Coronary artery (tissue), 2 donors: ENCODE results near the gene FERD3L.

Source experiments
- DNase-seq: peaks from one replicate; pipeline ENCODE4 v3.0.0-alpha.2; 2017; ENCODE audit warnings: low spot score
- H3K27ac ChIP-seq, 2 donors: fragments of 200-600 bp; sonication (generic); one replicate each; pipeline ENCODE4 v1.5.1; 2016 to 2019
- H3K4me3 ChIP-seq: fragments of 200-600 bp; sonication (generic); 2 replicates; pipeline ENCODE4 v1.5.1; 2016; ENCODE audit warnings: mild to moderate bottlenecking, moderate library complexity
- CTCF ChIP-seq: fragments of 200-600 bp; sonication (generic); IDR thresholded peaks from one replicate; pipeline ENCODE4 v1.5.1; 2019; ENCODE audit warnings: antibody characterized with exemption

The FERD3L gene

GRCh38 chr7:19111474-19112273 is 33.5 kb downstream of the FERD3L start:
- DNase-seq: no peak
- no peak overlapping the region for H3K27ac ChIP-seq
- H3K4me3 ChIP-seq: peak overlapping the region; percentile 51
- TF ChIP-seq CTCF: no peak

DNA sequence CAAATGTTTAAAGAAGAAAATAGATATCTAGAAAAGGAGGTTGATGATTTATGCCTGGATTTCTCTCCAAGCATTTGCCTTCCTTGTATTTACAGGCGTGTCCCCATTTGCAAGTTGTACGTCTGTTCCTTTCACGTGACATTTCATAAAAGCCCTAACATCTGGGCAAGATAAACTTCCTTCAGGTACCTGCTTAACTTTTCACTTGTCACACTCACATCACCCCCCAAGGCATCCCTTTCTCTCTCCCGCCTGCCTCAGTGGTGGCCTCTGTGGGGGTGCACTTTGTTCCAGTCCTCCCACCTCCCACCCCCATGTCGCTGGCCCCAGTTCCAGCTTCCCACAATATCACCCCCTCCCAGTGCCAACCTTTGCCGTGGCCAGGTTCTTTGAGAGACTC is 34.4 kb downstream of the FERD3L start:
- Histone ChIP-seq H3K27ac (no peak overlapping the region), H3K4me3 (no peak overlapping the region)
- TF ChIP-seq CTCF: no peak
- DNase-seq: no peak

- H3K27ac ChIP-seq: no peak overlapping the region
- no peak for TF ChIP-seq CTCF
- no peak for DNase-seq
- H3K4me3 ChIP-seq: no peak overlapping the region
Measured at GRCh38 chr7:19110026-19110730, 35.0 kb downstream of the FERD3L start.

GRCh38 chr7:19109000-19109946 is 35.9 kb downstream of the FERD3L start:
- TF ChIP-seq CTCF: no peak
- Histone ChIP-seq H3K27ac (no peak overlapping the region), H3K4me3 (no peak overlapping the region)
- DNase-seq: no peak

- Histone ChIP-seq H3K27ac (peak overlapping the region; percentile 32 to 62), H3K4me3 (peak overlapping the region; percentile 67)
- DNase-seq: no peak
- TF ChIP-seq CTCF: no peak
Measured at GRCh38 chr7:19107356-19108146, 37.7 kb downstream of the FERD3L start.

GRCh38 chr7:19107081-19107355 is 38.2 kb downstream of the FERD3L start:
- Histone ChIP-seq H3K4me3 (peak overlapping the region; percentile 67), H3K27ac (no peak overlapping the region)

More at GRCh38 chr7:19107081-19107355, 38.2 kb downstream of the FERD3L start:
- TF ChIP-seq CTCF: no peak
- DNase-seq: no peak
